GM23248 (cell line): ENCODE measurements around the gene PLCE1. TPM values are rescaled to one million over a fixed set of nuclear protein-coding genes. Genes with fewer than 3 reads are reported as not detected.

Experiments
- DNase-seq: peaks from one replicate; pipeline ENCODE4 v3.0.0-alpha.2; 2015
- H2AFZ ChIP-seq: fragments of 200-600 bp; sonication (generic); 2 replicates; pipeline ENCODE4 v1.6.1; 2016; ENCODE audit warnings: antibody characterized with exemption
- H3F3A ChIP-seq: fragments of 200-600 bp; sonication (generic); 2 replicates; pipeline ENCODE4 v1.6.1; 2016; ENCODE audit warnings: mild to moderate bottlenecking, antibody characterized with exemption, mixed run types; ENCODE audit not compliant: insufficient read depth
- H3K27ac ChIP-seq: fragments of 200-600 bp; sonication (generic); 2 replicates; pipeline ENCODE4 v1.5.1; 2016; ENCODE audit warnings: mild to moderate bottlenecking
- H3K27me3 ChIP-seq: fragments of 200-600 bp; sonication (generic); replicated peaks from 2 replicates; pipeline ENCODE4 v1.6.1; 2016; ENCODE audit warnings: mild to moderate bottlenecking; ENCODE audit not compliant: insufficient read depth
- H3K36me3 ChIP-seq: fragments of 200-600 bp; sonication (generic); 2 replicates; pipeline ENCODE4 v1.6.1; 2016; ENCODE audit warnings: low read depth, mild to moderate bottlenecking
- H3K4me1 ChIP-seq: fragments of 200-600 bp; sonication (generic); 2 replicates; pipeline ENCODE4 v1.6.1; 2016; ENCODE audit warnings: mild to moderate bottlenecking; ENCODE audit not compliant: insufficient read depth
- H3K4me2 ChIP-seq: fragments of 200-600 bp; sonication (generic); one replicate; pipeline ENCODE4 v1.6.1; 2016; ENCODE audit warnings: mild to moderate bottlenecking; ENCODE audit not compliant: unreplicated experiment
- H3K4me3 ChIP-seq: fragments of 200-600 bp; sonication (generic); 2 replicates; pipeline ENCODE4 v1.5.1; 2016; ENCODE audit warnings: mild to moderate bottlenecking
- H3K79me2 ChIP-seq: fragments of 200-600 bp; sonication (generic); 2 replicates; pipeline ENCODE4 v1.6.1; 2016; ENCODE audit warnings: mild to moderate bottlenecking; ENCODE audit not compliant: insufficient read depth
- H3K9ac ChIP-seq: fragments of 200-600 bp; sonication (generic); 2 replicates; pipeline ENCODE4 v1.6.1; 2016; ENCODE audit warnings: mild to moderate bottlenecking
- H3K9me2 ChIP-seq: fragments of 200-600 bp; sonication (generic); 2 replicates; pipeline ENCODE4 v1.6.1; 2016; ENCODE audit warnings: mixed run types, mild to moderate bottlenecking, moderate library complexity; ENCODE audit not compliant: insufficient read depth
- H3K9me3 ChIP-seq: fragments of 200-600 bp; sonication (generic); one replicate; pipeline ENCODE4 v1.6.1; 2017; ENCODE audit warnings: low read depth
- H4K20me1 ChIP-seq: fragments of 200-600 bp; sonication (generic); 2 replicates; pipeline ENCODE4 v1.6.0; 2016; ENCODE audit not compliant: insufficient read depth
- EZH2 ChIP-seq: fragments of 200-600 bp; sonication (generic); IDR thresholded peaks from 2 replicates; pipeline ENCODE4 v1.6.1; 2018; ENCODE audit warnings: antibody characterized with exemption, mild to moderate bottlenecking; ENCODE audit not compliant: insufficient read depth, poor library complexity, severe bottlenecking
- EZH2phosphoT487 ChIP-seq: fragments of 200-600 bp; sonication (generic); IDR thresholded peaks from 2 replicates; pipeline ENCODE4 v1.6.1; 2018; ENCODE audit warnings: antibody characterized with exemption, moderate library complexity, mild to moderate bottlenecking, low read depth; ENCODE audit not compliant: insufficient read depth
- WGBS, 2 experiments: methylation state at CpG; one replicate each; pipeline ENCODE4 v1.1.6; 2015 to 2017; ENCODE audit warnings: low lambda C conversion rate in 2 of 2, low coverage in 1 of 2; ENCODE audit errors: missing lambda C conversion rate in 2 of 2; 5-methylcytosine and 5-hydroxymethylcytosine counted together
- in situ Hi-C: fragments of 300-500 bp; cut with MboI; formaldehyde crosslinking; loops from 2 replicates; pipeline ENCODE4 v1.15.0; 2020
- polyA plus RNA-seq: library from polyadenylated mRNA; unstranded; fragments of >200 nt; fragmentation: Nextera tagmentation; extraction: Ambion mirVana; gene quantifications from 2 replicates; pipeline ENCODE4 v1.2.1, GENCODE V29; 2016
- total RNA-seq: library from RNA; depleted of rRNA; stranded (reverse); fragments of >200 nt; shearing (Covaris generic); gene quantifications from 2 replicates; pipeline ENCODE4 v1.2.3, GENCODE V29; 2014

PLCE1 gene
- total and polyA plus RNA-seq, 2 experiments from 2014 or later, result 3.7 to 6.2 TPM

- Histone ChIP-seq H3K4me1 (peaks cover 20% of the 10 kb centered on the region), H3F3A (peaks cover 6% of the 10 kb centered on the region), H3K27me3 (no peaks in the 10 kb centered on the region), H3K36me3 (no peaks in the 10 kb centered on the region), H3K4me3 (no peak overlapping the region), H3K9me3 (no peaks in the 10 kb centered on the region), H3K9ac (no peak overlapping the region), H3K4me2 (no peak overlapping the region), H4K20me1 (no peaks in the 10 kb centered on the region), H2AFZ (no peak overlapping the region), H3K79me2 (no peaks in the 10 kb centered on the region), H3K27ac (no peak overlapping the region), H3K9me2 (no peaks in the 10 kb centered on the region)
- DNase-seq, result no peak
- 46 to 58% methylated on average over 1 of the region's 1 CpG for WGBS, 2 experiments
- in situ Hi-C loops, result no loop called here
- TF ChIP-seq EZH2 (no peak), EZH2phosphoT487 (no peak)
These were observed 43.0 kb downstream of the PLCE1 start for GRCh38 chr10:94036766-94037033.

- DNase-seq, result no peak
These were observed 43.6 kb downstream of the PLCE1 start for GRCh38 chr10:94037286-94037685.

GRCh38 chr10:94038024-94038423 lies 44.3 kb downstream of the PLCE1 start:
- WGBS, 2 experiments, result 54 to 60% methylated on average over 4 of the region's 4 CpGs
- no peak overlapping the region for H3K4me2 ChIP-seq
- DNase-seq, result peak; percentile 44

More at GRCh38 chr10:94037286-94037685, 43.6 kb downstream of the PLCE1 start:
- Histone ChIP-seq H2AFZ (no peak overlapping the region), H3K4me2 (no peak overlapping the region), H3K27ac (no peak overlapping the region), H3K4me3 (no peak overlapping the region), H3K36me3 (no peaks in the 10 kb centered on the region), H3K9me2 (no peaks in the 10 kb centered on the region), H3K9me3 (no peaks in the 10 kb centered on the region), H3K9ac (no peak overlapping the region), H4K20me1 (no peaks in the 10 kb centered on the region), H3K79me2 (no peaks in the 10 kb centered on the region), H3K27me3 (no peaks in the 10 kb centered on the region), H3F3A (peaks cover 12% of the 10 kb centered on the region), H3K4me1 (peaks cover 26% of the 10 kb centered on the region)
- in situ Hi-C loops, result no loop called here
- TF ChIP-seq EZH2phosphoT487 (no peak), EZH2 (no peak)
- 58 to 67% methylated on average over 3 of the region's 3 CpGs for WGBS, 2 experiments

GRCh38 chr10:94041206-94041605 lies 47.5 kb downstream of the PLCE1 start:
- Histone ChIP-seq H3K79me2 (no peaks in the 10 kb centered on the region), H3K27ac (peak overlapping the region; percentile 85), H4K20me1 (no peaks in the 10 kb centered on the region), H3K27me3 (no peaks in the 10 kb centered on the region), H3K36me3 (no peaks in the 10 kb centered on the region), H3K9ac (no peak overlapping the region), H3K4me3 (no peak overlapping the region), H2AFZ (peak overlapping the region; percentile 66; the same call in 1 of the 2 replicates), H3F3A (peaks cover 26% of the 10 kb centered on the region), H3K9me3 (no peaks in the 10 kb centered on the region), H3K4me1 (peaks cover 47% of the 10 kb centered on the region), H3K9me2 (no peaks in the 10 kb centered on the region), H3K4me2 (no peak overlapping the region)
- in situ Hi-C loops, result no loop called here
- 93 to 96% methylated on average over 4 of the region's 4 CpGs for WGBS, 2 experiments
- DNase-seq, result no peak
- no peak for TF ChIP-seq EZH2
- no peak for TF ChIP-seq EZH2phosphoT487

More at GRCh38 chr10:94038024-94038423, 44.3 kb downstream of the PLCE1 start:
- no peaks in the 10 kb centered on the region for H3K9me3 ChIP-seq
- peaks cover 34% of the 10 kb centered on the region for H3K4me1 ChIP-seq
- H3K79me2 ChIP-seq, result no peaks in the 10 kb centered on the region
- H3K9me2 ChIP-seq, result no peaks in the 10 kb centered on the region
- in situ Hi-C loops, result no loop called here
- TF ChIP-seq EZH2 (no peak), EZH2phosphoT487 (no peak)
- no peaks in the 10 kb centered on the region for H3K36me3 ChIP-seq
- no peak overlapping the region for H3K27ac ChIP-seq
- no peak overlapping the region for H3K4me3 ChIP-seq
- no peak overlapping the region for H3K9ac ChIP-seq
- H3K27me3 ChIP-seq, result no peaks in the 10 kb centered on the region
- H4K20me1 ChIP-seq, result no peaks in the 10 kb centered on the region
- H2AFZ ChIP-seq, result no peak overlapping the region
- H3F3A ChIP-seq, result peaks cover 19% of the 10 kb centered on the region
